Measurements from ENCODE around the gene ARHGAP1. TPM values are rescaled to one million over a fixed set of nuclear protein-coding genes. Genes with fewer than 3 reads are reported as not detected.

ARHGAP1 gene
- total and polyA plus RNA-seq, 7 donors = 12.5 to 36.1 (median 27.7) TPM

- TF ChIP-seq CTCF (IDR thresholded peaks at IDR 0.05) = no peak
- H3K27me3 ChIP-seq (ENCODE audit: insufficient read depth in 3 of 3, low read length in 2 of 3) = no peaks in the 10 kb centered on the region
- no peaks in the 10 kb centered on the region for H3K9me3 ChIP-seq
- 85 to 90% (median 87%) methylated on average over 19 of the region's 19 CpGs for WGBS, 3 donors
- no peak for ATAC-seq
- no peak for DNase-seq
- intact Hi-C loops (cut with DNase I) = no loop called here
- no peak overlapping the region for H3K4me3 ChIP-seq
- no peaks in the 10 kb centered on the region for H3K36me3 ChIP-seq (ENCODE audit: insufficient read depth in 1 of 2, low read depth in 1 of 2)
- H3K27ac ChIP-seq = no peak overlapping the region
- no peaks in the 10 kb centered on the region for H3K4me1 ChIP-seq
Measured at GRCh38 chr11:46725338-46726205, 25.2 kb upstream of the ARHGAP1 start.

GRCh38 chr11:46724088-46724487, 23.7 kb upstream of the ARHGAP1 start:
- 50 to 53% (median 52%) methylated on average over 8 of the region's 8 CpGs for WGBS, 3 donors
- H3K36me3 ChIP-seq (ENCODE audit: insufficient read depth in 1 of 2, low read depth in 1 of 2) = no peaks in the 10 kb centered on the region
- no peaks in the 10 kb centered on the region for H3K4me1 ChIP-seq
- intact Hi-C loops (cut with DNase I) = no loop called here
- H3K27ac ChIP-seq = no peak overlapping the region
- TF ChIP-seq CTCF (IDR thresholded peaks at IDR 0.05) = no peak
- DNase-seq = no peak
- ATAC-seq = no peak
- H3K9me3 ChIP-seq = no peaks in the 10 kb centered on the region
- no peak overlapping the region for H3K4me3 ChIP-seq
- no peaks in the 10 kb centered on the region for H3K27me3 ChIP-seq (ENCODE audit: insufficient read depth in 3 of 3, low read length in 2 of 3)

GRCh38 chr11:46723359-46723680, 22.9 kb upstream of the ARHGAP1 start:
- Histone ChIP-seq H3K4me1 (no peaks in the 10 kb centered on the region), H3K36me3 (ENCODE audit: insufficient read depth in 1 of 2, low read depth in 1 of 2) (no peaks in the 10 kb centered on the region), H3K27me3 (ENCODE audit: insufficient read depth in 3 of 3, low read length in 2 of 3) (no peaks in the 10 kb centered on the region), H3K4me3 (no peak overlapping the region), H3K9me3 (no peaks in the 10 kb centered on the region), H3K27ac (no peak overlapping the region)
- intact Hi-C loops (cut with DNase I) = no loop called here
- 84 to 92% (median 86%) methylated on average over 8 of the region's 8 CpGs for WGBS, 3 donors
- TF ChIP-seq CTCF (IDR thresholded peaks at IDR 0.05) = no peak
- no peak for ATAC-seq
- DNase-seq = no peak

- DNase-seq (no peak), ATAC-seq (no peak)
- 95 to 98% (median 95%) methylated on average over 11 of the region's 11 CpGs for WGBS, 3 donors
- Histone ChIP-seq H3K9me3 (no peaks in the 10 kb centered on the region), H3K27me3 (ENCODE audit: insufficient read depth in 3 of 3, low read length in 2 of 3) (no peaks in the 10 kb centered on the region), H3K4me3 (no peak overlapping the region), H3K4me1 (no peaks in the 10 kb centered on the region), H3K27ac (no peak overlapping the region), H3K36me3 (ENCODE audit: insufficient read depth in 1 of 2, low read depth in 1 of 2) (no peaks in the 10 kb centered on the region)
- intact Hi-C loops (cut with DNase I) = no loop called here
- TF ChIP-seq CTCF (IDR thresholded peaks at IDR 0.05) = no peak
Measured at GRCh38 chr11:46722566-46723358, 22.3 kb upstream of the ARHGAP1 start.
